Esophagus muscularis mucosa (tissue), 4 donors: ENCODE measurements around the gene GSX2.

Experiments
- CTCF ChIP-seq, 3 experiments: fragments of 200-600 bp in 2 of 3; fragments of 450-650 bp in 1 of 3; sonication (generic) in 2 of 3; IDR thresholded peaks; one replicate each; pipeline ENCODE4 v1.5.1; 2017 to 2019; ENCODE audit warnings: antibody characterized with exemption in 3 of 3, mild to moderate bottlenecking in 2 of 3, moderate library complexity in 1 of 3
- EP300 ChIP-seq: sonication (generic); formaldehyde crosslinking; IDR thresholded peaks from one replicate; pipeline ENCODE4 v1.6.1; 2017; ENCODE audit warnings: antibody characterized with exemption
- POLR2A ChIP-seq: fragments of 450-650 bp; IDR thresholded peaks from one replicate; pipeline ENCODE4 v1.6.1; 2017; ENCODE audit warnings: antibody characterized with exemption, moderate library complexity, mild to moderate bottlenecking, low read depth

- TF ChIP-seq POLR2A (no peak), EP300 (no peak), CTCF (IDR thresholded peaks at IDR 0.05) (no peak)
These were observed 23.3 kb upstream of the GSX2 start for GRCh38 chr4:54076673-54077072.
